PC-3 (cell line): ENCODE results near the gene A3GALT2. TPM values are rescaled to one million over a fixed set of nuclear protein-coding genes. Genes with fewer than 3 reads are reported as not detected.

ENCODE experiments used
- ATAC-seq: fragments of 200-7000 bp; cut with Tn5 transposase; 2 replicates; pipeline ENCODE4 v1.9.1; 2020; ENCODE audit warnings: mild to moderate bottlenecking, moderate library complexity
- BruUV-seq: library from RNA; stranded (reverse); fragments of 400-500 nt; replicated peaks from 2 replicates; lab custom pipeline; 2021; lab: Mats Ljungman, UMichigan
- CTCF ChIA-PET: fragments of 300-600 bp; sonication (Branson Sonifier 250); formaldehyde crosslinking; loops from one replicate; lab custom pipeline; 2022; ENCODE audit warnings: antibody characterized with exemption; lab: Charles Lee
- POLR2A ChIA-PET: fragments of 300-600 bp; sonication (Branson Sonifier 250); formaldehyde crosslinking; loops from one replicate; lab custom pipeline; 2022; ENCODE audit warnings: antibody characterized with exemption; ENCODE audit not compliant: unreplicated experiment; lab: Charles Lee
- DNase-seq: peaks from one replicate; pipeline ENCODE4 v3.0.0-alpha.2; 2015
- H2AFZ ChIP-seq: fragments of 300-600 bp; sonication (generic); 2 replicates; pipeline ENCODE4 v1.6.0; 2016; ENCODE audit warnings: antibody characterized with exemption, low read length
- H3F3A ChIP-seq: fragments of 300-600 bp; sonication (generic); one replicate; pipeline ENCODE4 v1.6.0; 2017; ENCODE audit warnings: antibody characterized with exemption, low read length, control low read depth, mild to moderate bottlenecking; ENCODE audit not compliant: unreplicated experiment
- H3K27ac ChIP-seq: fragments of 300-600 bp; sonication (generic); 2 replicates; pipeline ENCODE4 v1.5.1; 2016; ENCODE audit warnings: mild to moderate bottlenecking, low read length
- H3K27me3 ChIP-seq: fragments of 300-600 bp; sonication (generic); 2 replicates; pipeline ENCODE4 v1.6.1; 2016; ENCODE audit warnings: low read length, mixed read lengths
- H3K36me3 ChIP-seq: fragments of 300-600 bp; sonication (generic); 2 replicates; pipeline ENCODE4 v1.6.1; 2016; ENCODE audit warnings: low read depth, mixed run types, low read length, mixed read lengths
- H3K4me1 ChIP-seq: fragments of 300-600 bp; sonication (generic); 2 replicates; pipeline ENCODE4 v1.5.1; 2016; ENCODE audit warnings: low read length; ENCODE audit not compliant: insufficient read depth
- H3K4me2 ChIP-seq: fragments of 300-600 bp; sonication (generic); 2 replicates; pipeline ENCODE4 v1.6.0; 2016; ENCODE audit warnings: low read length
- H3K4me3 ChIP-seq: fragments of 300-600 bp; sonication (generic); 2 replicates; pipeline ENCODE4 v1.5.1; 2016; ENCODE audit warnings: mild to moderate bottlenecking, low read length, mixed read lengths
- H3K79me2 ChIP-seq: fragments of 300-600 bp; sonication (generic); 2 replicates; pipeline ENCODE4 v1.6.1; 2017; ENCODE audit warnings: low read length, mixed read lengths
- H3K9ac ChIP-seq: fragments of 300-600 bp; sonication (generic); 2 replicates; pipeline ENCODE4 v1.6.0; 2016; ENCODE audit warnings: mild to moderate bottlenecking, low read length
- H3K9me2 ChIP-seq: fragments of 300-600 bp; sonication (generic); replicated peaks from 2 replicates; pipeline ENCODE4 v1.6.1; 2016; ENCODE audit warnings: mixed run types, low read length, mixed read lengths
- H3K9me3 ChIP-seq: fragments of 300-600 bp; sonication (generic); 2 replicates; pipeline ENCODE4 v1.6.1; 2016; ENCODE audit warnings: low read length, mixed read lengths
- H4K20me1 ChIP-seq: fragments of 300-600 bp; sonication (generic); 2 replicates; pipeline ENCODE4 v1.6.1; 2016; ENCODE audit warnings: low read length, mixed read lengths
- CTCF ChIP-seq: fragments of 300-600 bp; sonication (generic); conservative IDR thresholded peaks from 2 replicates; pipeline ENCODE4 v1.5.1; 2017; ENCODE audit warnings: antibody characterized with exemption, low read depth, mild to moderate bottlenecking, low read length
- EZH2 ChIP-seq: fragments of 300-600 bp; sonication (generic); IDR thresholded peaks from one replicate; pipeline ENCODE4 v1.6.1; 2017; ENCODE audit warnings: antibody characterized with exemption, mild to moderate bottlenecking, low read length; ENCODE audit not compliant: unreplicated experiment
- EZH2phosphoT487 ChIP-seq: fragments of 300-600 bp; sonication (generic); IDR thresholded peaks from 2 replicates; pipeline ENCODE4 v1.6.1; 2018; ENCODE audit warnings: mild to moderate bottlenecking, antibody characterized with exemption, low read length, borderline replicate concordance
- intact Hi-C: fragments of 100-400 bp; cut with micrococcal nuclease; formaldehyde crosslinking; loops from 2 replicates; pipeline ENCODE4 v1.9.0; 2023
- total RNA-seq: library from RNA; depleted of rRNA; stranded (reverse); fragments of >200 nt; gene quantifications from 2 replicates; pipeline ENCODE4 v1.2.3, GENCODE V29; 2014

A3GALT2 gene
- total RNA-seq, 1 experiment from 2014 or later = not detected

DNA sequence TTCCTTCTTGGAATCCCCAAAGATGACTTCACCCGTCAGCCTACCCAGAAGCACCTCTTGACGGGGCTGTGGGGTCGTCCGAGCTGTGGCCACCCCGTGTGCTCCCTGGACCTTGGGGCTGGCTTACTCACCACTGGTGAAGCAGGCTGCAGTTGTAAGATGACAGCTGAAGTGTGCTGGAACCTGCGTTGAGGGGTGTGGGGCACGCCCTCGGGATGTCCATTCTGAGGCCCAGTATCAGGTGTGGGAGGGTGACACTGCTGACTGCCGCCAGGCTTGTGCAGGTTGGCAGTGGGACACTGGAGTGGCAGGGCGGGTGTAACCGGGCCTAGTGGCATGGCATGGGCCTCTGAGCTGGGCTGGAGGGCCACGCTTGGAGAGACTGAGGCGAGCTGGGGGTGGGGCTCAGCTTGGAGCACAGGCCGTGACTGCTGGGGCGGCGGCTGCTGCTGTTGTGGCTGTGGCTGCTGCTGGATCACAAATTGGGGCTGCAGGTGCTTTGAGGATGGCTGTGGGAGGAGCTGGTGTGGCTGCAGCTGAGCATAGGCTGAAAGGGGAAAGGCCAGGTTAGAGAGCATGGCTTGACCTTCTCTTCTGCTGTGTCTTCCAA, 33.9 kb upstream of the A3GALT2 start:
- Histone ChIP-seq H3K79me2 (peaks cover 23% of the 10 kb centered on the region), H3K4me3 (no peak overlapping the region), H3K27me3 (no peaks in the 10 kb centered on the region), H3K36me3 (peaks cover 20% of the 10 kb centered on the region; the same call in 1 of the 2 replicates), H3F3A (peaks cover 4% of the 10 kb centered on the region), H3K9ac (no peak overlapping the region), H3K9me3 (no peaks in the 10 kb centered on the region), H3K4me1 (peaks cover 23% of the 10 kb centered on the region), H3K4me2 (no peak overlapping the region), H4K20me1 (no peaks in the 10 kb centered on the region), H3K27ac (no peak overlapping the region), H2AFZ (no peak overlapping the region), H3K9me2 (no peaks in the 10 kb centered on the region)
- BruUV-seq = no TSS peak
- intact Hi-C loops = no loop called here
- POLR2A ChIA-PET = no interaction called here
- CTCF ChIA-PET = no interaction called here
- DNase-seq (no peak), ATAC-seq (no peak)
- TF ChIP-seq EZH2phosphoT487 (no peak), CTCF (no peak), EZH2 (no peak)

DNA sequence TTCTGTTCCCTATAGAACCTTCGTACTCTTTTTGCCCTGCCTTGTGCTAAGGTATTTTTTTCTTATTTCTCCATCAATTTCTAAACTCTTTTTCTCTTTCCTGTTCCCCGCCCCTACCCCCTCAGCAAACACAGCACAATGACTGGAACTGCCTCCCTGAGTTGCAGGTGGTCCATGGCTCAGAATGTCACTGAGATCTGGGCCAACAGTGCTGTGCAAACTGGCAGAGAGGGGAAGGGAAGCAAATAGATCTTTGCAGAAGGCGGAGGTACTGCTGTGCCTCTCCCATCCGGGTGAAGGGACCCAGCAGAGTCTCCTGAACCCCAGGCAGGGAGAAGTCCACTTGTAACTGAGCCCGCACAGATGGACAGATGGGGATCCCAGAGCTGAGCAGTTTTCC, 32.6 kb upstream of the A3GALT2 start:
- CTCF ChIA-PET = no interaction called here
- BruUV-seq = no TSS peak
- no peak for ATAC-seq

More for the DNA sequence above, 32.6 kb upstream of the A3GALT2 start:
- no peak for TF ChIP-seq EZH2
- TF ChIP-seq EZH2phosphoT487 = no peak
- no peak for TF ChIP-seq CTCF
- Histone ChIP-seq H2AFZ (no peak overlapping the region), H3K79me2 (peaks cover 32% of the 10 kb centered on the region), H3K9ac (no peak overlapping the region), H3K4me1 (peaks cover 23% of the 10 kb centered on the region), H3K4me3 (no peak overlapping the region), H3K27ac (no peak overlapping the region), H4K20me1 (peaks cover 6% of the 10 kb centered on the region; the same call in 1 of the 2 replicates), H3K36me3 (peaks cover 15% of the 10 kb centered on the region), H3K9me3 (no peaks in the 10 kb centered on the region), H3K4me2 (no peak overlapping the region), H3K9me2 (no peaks in the 10 kb centered on the region), H3F3A (peaks cover 4% of the 10 kb centered on the region), H3K27me3 (no peaks in the 10 kb centered on the region)
- no peak for DNase-seq
- intact Hi-C loops = no loop called here
- POLR2A ChIA-PET = no interaction called here
